GM21360 (cell line): Measurements from ENCODE around the gene PRDM2.
"Not testable (repeated sequence)": the region's sequence is repeated elsewhere in the genome, so short reads cannot be mapped to it uniquely, and the experiment has no call there.

Experiments used
- ATAC-seq: cut with Tn5 transposase; IDR thresholded peaks from one replicate; pipeline ENCODE4 v1.9.1; 2021; ENCODE audit warnings: mild to moderate bottlenecking, moderate library complexity; ENCODE audit not compliant: unreplicated experiment

PRDM2 gene, protein sequence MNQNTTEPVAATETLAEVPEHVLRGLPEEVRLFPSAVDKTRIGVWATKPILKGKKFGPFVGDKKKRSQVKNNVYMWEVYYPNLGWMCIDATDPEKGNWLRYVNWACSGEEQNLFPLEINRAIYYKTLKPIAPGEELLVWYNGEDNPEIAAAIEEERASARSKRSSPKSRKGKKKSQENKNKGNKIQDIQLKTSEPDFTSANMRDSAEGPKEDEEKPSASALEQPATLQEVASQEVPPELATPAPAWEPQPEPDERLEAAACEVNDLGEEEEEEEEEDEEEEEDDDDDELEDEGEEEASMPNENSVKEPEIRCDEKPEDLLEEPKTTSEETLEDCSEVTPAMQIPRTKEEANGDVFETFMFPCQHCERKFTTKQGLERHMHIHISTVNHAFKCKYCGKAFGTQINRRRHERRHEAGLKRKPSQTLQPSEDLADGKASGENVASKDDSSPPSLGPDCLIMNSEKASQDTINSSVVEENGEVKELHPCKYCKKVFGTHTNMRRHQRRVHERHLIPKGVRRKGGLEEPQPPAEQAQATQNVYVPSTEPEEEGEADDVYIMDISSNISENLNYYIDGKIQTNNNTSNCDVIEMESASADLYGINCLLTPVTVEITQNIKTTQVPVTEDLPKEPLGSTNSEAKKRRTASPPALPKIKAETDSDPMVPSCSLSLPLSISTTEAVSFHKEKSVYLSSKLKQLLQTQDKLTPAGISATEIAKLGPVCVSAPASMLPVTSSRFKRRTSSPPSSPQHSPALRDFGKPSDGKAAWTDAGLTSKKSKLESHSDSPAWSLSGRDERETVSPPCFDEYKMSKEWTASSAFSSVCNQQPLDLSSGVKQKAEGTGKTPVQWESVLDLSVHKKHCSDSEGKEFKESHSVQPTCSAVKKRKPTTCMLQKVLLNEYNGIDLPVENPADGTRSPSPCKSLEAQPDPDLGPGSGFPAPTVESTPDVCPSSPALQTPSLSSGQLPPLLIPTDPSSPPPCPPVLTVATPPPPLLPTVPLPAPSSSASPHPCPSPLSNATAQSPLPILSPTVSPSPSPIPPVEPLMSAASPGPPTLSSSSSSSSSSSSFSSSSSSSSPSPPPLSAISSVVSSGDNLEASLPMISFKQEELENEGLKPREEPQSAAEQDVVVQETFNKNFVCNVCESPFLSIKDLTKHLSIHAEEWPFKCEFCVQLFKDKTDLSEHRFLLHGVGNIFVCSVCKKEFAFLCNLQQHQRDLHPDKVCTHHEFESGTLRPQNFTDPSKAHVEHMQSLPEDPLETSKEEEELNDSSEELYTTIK (N-terminal part only)

DNA sequence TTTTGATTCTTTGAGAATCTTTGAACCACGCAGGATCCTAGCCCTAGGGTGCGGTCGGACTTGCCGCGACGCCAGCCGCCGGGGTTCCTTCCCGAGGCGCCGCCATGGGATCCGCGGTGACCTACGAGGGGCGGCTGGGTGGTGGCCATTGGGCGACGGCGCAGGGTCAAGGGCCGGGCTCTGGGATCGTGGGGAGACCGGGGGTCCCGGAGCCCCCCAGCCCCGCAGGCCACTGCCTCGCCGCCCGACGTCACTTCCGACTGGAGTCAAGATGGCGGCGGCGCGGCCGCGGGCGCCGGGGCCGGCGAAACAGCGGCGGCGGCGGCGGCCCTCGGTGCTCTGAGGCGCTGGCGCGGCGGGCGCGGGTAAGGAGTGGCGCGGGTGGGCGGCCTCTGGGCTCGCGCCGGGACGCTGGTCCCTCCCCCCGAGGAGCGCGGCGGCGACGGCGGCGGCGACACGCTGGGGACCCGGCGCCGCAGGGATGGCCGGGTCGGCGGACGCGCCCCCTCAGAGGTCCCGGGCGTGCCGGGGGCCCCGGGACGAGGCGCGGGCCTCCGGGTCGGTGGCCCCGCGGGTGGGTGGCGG, at the start of gene PRDM2:
Gene PRDM2, plus strand, starts transcription at position 253 of the 585 bp plus-strand sequence. CDS start 15,418 bp downstream, outside the sequence.
- ATAC-seq = peak; percentile 33

- ATAC-seq = no peak
Measured at GRCh38 chr1:13651279-13651678, 48.7 kb upstream of the PRDM2 start.

GRCh38 chr1:13652238-13652637, 47.8 kb upstream of the PRDM2 start:
- no peak for ATAC-seq

DNA sequence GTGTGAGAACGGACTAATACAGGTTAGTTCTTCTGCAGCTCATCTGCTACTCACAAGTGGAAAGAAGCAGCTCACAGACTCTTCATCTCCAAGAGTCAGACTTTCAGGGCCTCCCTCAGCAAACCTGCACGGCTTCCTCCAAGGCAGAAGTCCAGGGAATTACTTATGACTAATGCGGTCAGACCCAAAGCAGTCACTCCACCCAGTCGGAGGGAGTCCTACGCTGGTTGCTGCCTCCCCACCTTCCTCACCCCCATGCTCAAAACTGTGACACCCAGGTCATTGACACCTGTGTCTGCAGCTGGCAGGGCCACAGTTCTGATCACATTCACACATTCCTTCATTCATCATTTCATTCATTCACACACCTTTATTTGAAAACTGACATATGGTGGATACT, 38.4 kb upstream of the PRDM2 start:
- no peak for ATAC-seq

GRCh38 chr1:13662493-13662892, 37.5 kb upstream of the PRDM2 start:
- ATAC-seq = no peak

DNA sequence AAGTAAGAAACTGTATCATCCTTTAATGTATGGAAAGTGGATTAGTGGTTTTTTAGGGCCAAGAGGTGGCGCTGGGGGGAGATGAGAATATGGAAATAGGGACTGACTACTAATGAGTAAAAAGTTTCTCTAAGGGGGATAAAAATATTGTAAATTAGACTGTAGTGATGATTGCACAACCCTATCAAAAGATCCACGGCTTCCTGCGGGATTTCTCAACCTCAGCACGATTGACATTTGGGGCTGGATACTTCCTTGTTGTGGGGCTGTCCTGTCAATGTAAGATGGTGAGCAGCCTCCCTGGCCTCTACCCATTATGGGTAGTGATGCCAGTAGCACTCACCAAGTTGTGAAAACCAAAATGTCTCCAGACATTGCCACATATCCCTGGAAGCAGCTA, 36.0 kb upstream of the PRDM2 start:
- ATAC-seq = no peak

DNA sequence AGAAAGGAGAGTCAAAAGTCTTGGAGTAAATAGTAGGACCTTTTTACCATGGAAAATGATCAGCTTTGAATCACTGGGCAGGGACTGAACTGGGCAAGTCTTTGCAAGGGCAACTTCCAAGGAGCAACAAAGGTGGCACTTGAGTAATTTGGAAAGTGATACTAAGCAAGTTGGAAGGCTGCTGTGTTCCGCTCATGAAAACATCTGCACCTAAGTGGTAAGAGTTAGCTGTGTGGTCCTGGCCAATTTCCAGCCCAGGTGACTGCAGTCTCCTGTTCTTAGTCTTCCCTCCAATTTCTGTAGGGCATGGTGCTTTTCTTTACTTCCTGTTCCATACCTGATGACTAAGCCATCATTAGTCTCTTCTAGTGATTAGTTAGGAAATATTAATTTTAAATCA, 35.5 kb upstream of the PRDM2 start:
- no peak for ATAC-seq

DNA sequence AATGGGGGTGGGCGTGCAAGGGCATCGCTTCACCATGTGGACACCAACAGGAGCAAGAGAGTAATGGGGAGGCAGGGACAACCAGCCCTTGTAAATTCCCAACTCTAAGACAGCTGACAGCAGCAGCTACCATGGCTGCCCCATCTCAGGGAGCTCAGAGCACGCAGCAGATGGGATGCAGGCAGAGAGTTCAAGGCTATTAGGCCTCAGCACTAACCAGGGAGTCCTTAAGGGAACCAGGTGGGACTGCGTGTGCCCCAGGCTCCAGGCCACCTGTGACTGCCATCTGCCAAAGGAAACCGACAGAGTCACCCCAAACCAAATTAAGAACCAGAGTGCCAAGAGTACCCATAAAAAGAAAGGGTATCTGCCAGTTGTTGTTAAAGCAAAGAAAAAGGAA, 33.7 kb upstream of the PRDM2 start:
- no peak for ATAC-seq

DNA sequence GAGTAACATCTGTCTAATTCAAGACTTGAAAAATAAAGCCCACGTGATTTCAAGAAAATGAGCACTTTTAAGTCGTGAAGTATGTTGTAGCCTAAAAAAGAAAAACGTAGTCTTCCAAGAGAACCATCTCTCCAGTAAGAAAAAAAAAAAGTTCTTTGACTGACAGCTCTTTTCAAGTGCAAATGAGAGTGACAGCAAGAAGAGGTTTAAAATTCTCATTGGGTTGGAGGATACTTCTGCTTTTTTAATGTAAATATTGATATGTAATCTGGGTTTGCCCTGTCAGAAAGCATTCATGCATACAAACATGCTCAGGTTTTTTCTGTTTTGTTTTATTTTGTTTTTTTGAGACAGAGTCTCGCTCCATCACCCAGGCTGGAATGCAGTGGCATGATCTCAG, 32.3 kb upstream of the PRDM2 start:
- ATAC-seq = peak; percentile 44

- ATAC-seq = no peak
Measured at GRCh38 chr1:13674377-13674776, 25.6 kb upstream of the PRDM2 start.

GRCh38 chr1:13675151-13675651, 24.8 kb upstream of the PRDM2 start:
- ATAC-seq = no peak

DNA sequence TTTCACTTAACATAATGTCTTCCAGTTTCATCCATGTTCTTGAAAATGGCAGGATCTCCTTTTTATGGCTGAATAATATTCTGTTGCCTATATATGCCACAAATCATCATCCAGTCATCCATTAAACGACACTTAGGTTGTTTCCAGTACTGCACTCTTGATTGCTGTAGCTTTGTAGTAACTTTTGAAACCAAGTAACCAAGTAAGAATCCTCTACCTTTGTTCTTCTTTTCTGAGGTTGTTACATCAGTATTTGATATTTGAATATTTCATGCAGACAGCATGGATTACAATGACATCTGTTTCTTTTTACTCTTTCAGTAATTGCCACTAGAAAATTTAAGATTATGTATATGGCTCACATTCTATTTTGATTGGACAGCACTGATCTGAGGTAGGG, 22.1 kb upstream of the PRDM2 start:
- no peak for ATAC-seq

GRCh38 chr1:13679651-13680050, 20.3 kb upstream of the PRDM2 start:
- ATAC-seq = no peak

GRCh38 chr1:13680609-13681008, 19.4 kb upstream of the PRDM2 start:
- not testable (repeated sequence) for ATAC-seq

DNA sequence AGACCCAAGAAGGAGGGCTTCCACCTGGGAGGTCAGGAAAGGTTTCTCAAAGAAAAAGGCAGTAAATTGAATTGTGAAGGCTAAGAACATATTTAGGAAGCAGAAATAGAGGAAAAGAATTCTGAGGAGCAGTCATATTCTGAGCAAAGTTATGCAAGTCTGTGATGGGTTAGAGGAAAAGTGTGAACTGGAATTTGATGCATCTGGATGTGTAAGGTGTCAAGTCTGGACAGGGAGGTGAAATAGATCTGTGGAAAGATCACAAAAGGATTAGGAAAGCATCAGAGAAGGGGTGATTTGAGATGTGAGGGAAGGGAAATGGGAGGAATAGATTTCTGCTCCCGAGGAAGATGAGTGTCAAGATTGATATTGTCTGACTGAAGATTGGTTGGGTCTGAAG, 18.1 kb upstream of the PRDM2 start:
- ATAC-seq = no peak

- no peak for ATAC-seq
Measured at GRCh38 chr1:13682444-13682843, 17.5 kb upstream of the PRDM2 start.

- ATAC-seq = no peak
Measured at GRCh38 chr1:13683206-13683605, 16.8 kb upstream of the PRDM2 start.

DNA sequence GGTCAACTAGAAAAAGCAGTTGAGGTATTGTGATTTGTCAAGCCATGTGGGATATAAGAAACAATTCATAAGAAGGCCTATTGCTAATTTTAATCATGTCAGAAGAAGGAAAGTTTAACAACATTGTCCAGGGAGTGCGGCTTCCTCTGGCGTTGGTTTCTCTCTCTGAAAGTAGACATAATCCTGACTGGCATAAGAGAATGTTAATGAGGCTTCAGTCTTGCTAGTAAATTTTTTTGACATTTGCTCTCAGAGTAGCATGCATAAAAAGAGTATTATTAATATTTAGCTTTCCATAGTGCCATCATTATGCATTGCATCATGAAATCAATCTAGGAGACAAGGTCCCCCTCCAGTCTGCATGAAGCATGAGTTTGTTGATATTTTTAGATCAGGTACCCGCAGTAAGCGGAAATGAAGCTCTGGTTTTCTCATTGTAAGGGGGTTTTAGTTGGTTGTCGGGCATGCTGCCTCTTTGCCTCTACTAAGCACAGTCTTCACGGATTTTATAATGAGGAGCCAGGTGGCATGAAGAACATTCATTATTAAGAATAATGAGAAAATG, 12.8 kb upstream of the PRDM2 start:
- ATAC-seq = no peak

- ATAC-seq = not testable (repeated sequence)
Measured at GRCh38 chr1:13693094-13693493, 6.9 kb upstream of the PRDM2 start.
